Measurements from ENCODE around the gene ITM2C.

Gene ITM2C

GRCh38 chr2:230829293-230829692 is 35.4 kb upstream of the ITM2C start:
- peaks cover 2% of the 10 kb centered on the region for H3K27me3 ChIP-seq (ENCODE audit: control insufficient read depth, insufficient read depth, low read length)
- no peak overlapping the region for H3K4me3 ChIP-seq (ENCODE audit: low read depth, low read length)
- H3K9me3 ChIP-seq (ENCODE audit: control insufficient read depth, insufficient read depth, low read length), result no peaks in the 10 kb centered on the region
- no peak overlapping the region for H3K9ac ChIP-seq (ENCODE audit: low read depth, low read length)
- H3K4me1 ChIP-seq (ENCODE audit: control insufficient read depth, insufficient read depth, low read length), result no peaks in the 10 kb centered on the region
- H3K36me3 ChIP-seq (ENCODE audit: control insufficient read depth, insufficient read depth, low read length), result no peaks in the 10 kb centered on the region

GRCh38 chr2:230829959-230830358 is 34.8 kb upstream of the ITM2C start:
- no peaks in the 10 kb centered on the region for H3K4me1 ChIP-seq (ENCODE audit: control insufficient read depth, insufficient read depth, low read length)
- H3K9me3 ChIP-seq (ENCODE audit: control insufficient read depth, insufficient read depth, low read length), result no peaks in the 10 kb centered on the region
- H3K9ac ChIP-seq (ENCODE audit: low read depth, low read length), result no peak overlapping the region
- no peak overlapping the region for H3K4me3 ChIP-seq (ENCODE audit: low read depth, low read length)
- no peaks in the 10 kb centered on the region for H3K36me3 ChIP-seq (ENCODE audit: control insufficient read depth, insufficient read depth, low read length)
- peaks cover 2% of the 10 kb centered on the region for H3K27me3 ChIP-seq (ENCODE audit: control insufficient read depth, insufficient read depth, low read length)

- no peak overlapping the region for H3K4me3 ChIP-seq (ENCODE audit: low read depth, low read length)
- no peaks in the 10 kb centered on the region for H3K4me1 ChIP-seq (ENCODE audit: control insufficient read depth, insufficient read depth, low read length)
- H3K36me3 ChIP-seq (ENCODE audit: control insufficient read depth, insufficient read depth, low read length), result no peaks in the 10 kb centered on the region
- no peak overlapping the region for H3K9ac ChIP-seq (ENCODE audit: low read depth, low read length)
- H3K9me3 ChIP-seq (ENCODE audit: control insufficient read depth, insufficient read depth, low read length), result no peaks in the 10 kb centered on the region
- H3K27me3 ChIP-seq (ENCODE audit: control insufficient read depth, insufficient read depth, low read length), result peaks cover 2% of the 10 kb centered on the region
These were observed 34.3 kb upstream of the ITM2C start for GRCh38 chr2:230830428-230830827.

GRCh38 chr2:230840301-230840700 is 24.4 kb upstream of the ITM2C start:
- H3K9me3 ChIP-seq (ENCODE audit: control insufficient read depth, insufficient read depth, low read length), result no peaks in the 10 kb centered on the region
- no peak overlapping the region for H3K4me3 ChIP-seq (ENCODE audit: low read depth, low read length)
- peaks cover 2% of the 10 kb centered on the region for H3K27me3 ChIP-seq (ENCODE audit: control insufficient read depth, insufficient read depth, low read length)
- no peaks in the 10 kb centered on the region for H3K4me1 ChIP-seq (ENCODE audit: control insufficient read depth, insufficient read depth, low read length)
- H3K36me3 ChIP-seq (ENCODE audit: control insufficient read depth, insufficient read depth, low read length), result no peaks in the 10 kb centered on the region
- H3K9ac ChIP-seq (ENCODE audit: low read depth, low read length), result no peak overlapping the region

- H3K4me3 ChIP-seq (ENCODE audit: low read depth, low read length), result no peak overlapping the region
- H3K27me3 ChIP-seq (ENCODE audit: control insufficient read depth, insufficient read depth, low read length), result peaks cover 3% of the 10 kb centered on the region
These were observed 22.3 kb upstream of the ITM2C start for GRCh38 chr2:230842473-230842872.

GRCh38 chr2:230843132-230843531 is 21.6 kb upstream of the ITM2C start:
- Histone ChIP-seq H3K9me3 (ENCODE audit: control insufficient read depth, insufficient read depth, low read length) (no peaks in the 10 kb centered on the region), H3K9ac (ENCODE audit: low read depth, low read length) (no peak overlapping the region), H3K27me3 (ENCODE audit: control insufficient read depth, insufficient read depth, low read length) (peaks cover 3% of the 10 kb centered on the region), H3K4me3 (ENCODE audit: low read depth, low read length) (no peak overlapping the region), H3K36me3 (ENCODE audit: control insufficient read depth, insufficient read depth, low read length) (no peaks in the 10 kb centered on the region), H3K4me1 (ENCODE audit: control insufficient read depth, insufficient read depth, low read length) (no peaks in the 10 kb centered on the region)

More at GRCh38 chr2:230842473-230842872, 22.3 kb upstream of the ITM2C start:
- Histone ChIP-seq H3K4me1 (ENCODE audit: control insufficient read depth, insufficient read depth, low read length) (no peaks in the 10 kb centered on the region), H3K9ac (ENCODE audit: low read depth, low read length) (no peak overlapping the region), H3K36me3 (ENCODE audit: control insufficient read depth, insufficient read depth, low read length) (no peaks in the 10 kb centered on the region), H3K9me3 (ENCODE audit: control insufficient read depth, insufficient read depth, low read length) (no peaks in the 10 kb centered on the region)

GRCh38 chr2:230846360-230846759 is 18.4 kb upstream of the ITM2C start:
- H3K4me1 ChIP-seq (ENCODE audit: control insufficient read depth, insufficient read depth, low read length), result no peaks in the 10 kb centered on the region
- H3K9me3 ChIP-seq (ENCODE audit: control insufficient read depth, insufficient read depth, low read length), result no peaks in the 10 kb centered on the region
- no peak overlapping the region for H3K4me3 ChIP-seq (ENCODE audit: low read depth, low read length)
- H3K36me3 ChIP-seq (ENCODE audit: control insufficient read depth, insufficient read depth, low read length), result no peaks in the 10 kb centered on the region
- no peak overlapping the region for H3K9ac ChIP-seq (ENCODE audit: low read depth, low read length)
- H3K27me3 ChIP-seq (ENCODE audit: control insufficient read depth, insufficient read depth, low read length), result peaks cover 13% of the 10 kb centered on the region

- no peak overlapping the region for H3K9ac ChIP-seq (ENCODE audit: low read depth, low read length)
- no peak overlapping the region for H3K4me3 ChIP-seq (ENCODE audit: low read depth, low read length)
- H3K4me1 ChIP-seq (ENCODE audit: control insufficient read depth, insufficient read depth, low read length), result no peaks in the 10 kb centered on the region
- no peaks in the 10 kb centered on the region for H3K9me3 ChIP-seq (ENCODE audit: control insufficient read depth, insufficient read depth, low read length)
- no peaks in the 10 kb centered on the region for H3K36me3 ChIP-seq (ENCODE audit: control insufficient read depth, insufficient read depth, low read length)
- peaks cover 13% of the 10 kb centered on the region for H3K27me3 ChIP-seq (ENCODE audit: control insufficient read depth, insufficient read depth, low read length)
These were observed 16.8 kb upstream of the ITM2C start for GRCh38 chr2:230847883-230848388.

GRCh38 chr2:230849633-230850357 is 14.9 kb upstream of the ITM2C start:
- Histone ChIP-seq H3K4me3 (ENCODE audit: low read depth, low read length) (no peak overlapping the region), H3K27me3 (ENCODE audit: control insufficient read depth, insufficient read depth, low read length) (peaks cover 13% of the 10 kb centered on the region), H3K36me3 (ENCODE audit: control insufficient read depth, insufficient read depth, low read length) (no peaks in the 10 kb centered on the region), H3K4me1 (ENCODE audit: control insufficient read depth, insufficient read depth, low read length) (no peaks in the 10 kb centered on the region), H3K9ac (ENCODE audit: low read depth, low read length) (no peak overlapping the region), H3K9me3 (ENCODE audit: control insufficient read depth, insufficient read depth, low read length) (no peaks in the 10 kb centered on the region)

GRCh38 chr2:230850358-230850658 is 14.4 kb upstream of the ITM2C start:
- Histone ChIP-seq H3K4me1 (ENCODE audit: control insufficient read depth, insufficient read depth, low read length) (no peaks in the 10 kb centered on the region), H3K9ac (ENCODE audit: low read depth, low read length) (no peak overlapping the region), H3K27me3 (ENCODE audit: control insufficient read depth, insufficient read depth, low read length) (peaks cover 11% of the 10 kb centered on the region), H3K9me3 (ENCODE audit: control insufficient read depth, insufficient read depth, low read length) (no peaks in the 10 kb centered on the region), H3K4me3 (ENCODE audit: low read depth, low read length) (no peak overlapping the region), H3K36me3 (ENCODE audit: control insufficient read depth, insufficient read depth, low read length) (no peaks in the 10 kb centered on the region)

GRCh38 chr2:230852113-230852512 is 12.6 kb upstream of the ITM2C start:
- no peaks in the 10 kb centered on the region for H3K4me1 ChIP-seq (ENCODE audit: control insufficient read depth, insufficient read depth, low read length)

GRCh38 chr2:230861552-230862255 is 3.0 kb upstream of the ITM2C start:
- Histone ChIP-seq H3K27me3 (ENCODE audit: control insufficient read depth, insufficient read depth, low read length) (peaks cover 15% of the 10 kb centered on the region), H3K4me1 (ENCODE audit: control insufficient read depth, insufficient read depth, low read length) (peaks cover 13% of the 10 kb centered on the region), H3K9me3 (ENCODE audit: control insufficient read depth, insufficient read depth, low read length) (no peaks in the 10 kb centered on the region), H3K36me3 (ENCODE audit: control insufficient read depth, insufficient read depth, low read length) (no peaks in the 10 kb centered on the region), H3K4me3 (ENCODE audit: low read depth, low read length) (no peak overlapping the region), H3K9ac (ENCODE audit: low read depth, low read length) (no peak overlapping the region)

More at GRCh38 chr2:230852113-230852512, 12.6 kb upstream of the ITM2C start:
- Histone ChIP-seq H3K4me3 (ENCODE audit: low read depth, low read length) (no peak overlapping the region), H3K9ac (ENCODE audit: low read depth, low read length) (no peak overlapping the region), H3K27me3 (ENCODE audit: control insufficient read depth, insufficient read depth, low read length) (peaks cover 10% of the 10 kb centered on the region), H3K36me3 (ENCODE audit: control insufficient read depth, insufficient read depth, low read length) (no peaks in the 10 kb centered on the region), H3K9me3 (ENCODE audit: control insufficient read depth, insufficient read depth, low read length) (no peaks in the 10 kb centered on the region)

Measured in iPS-15b (cell line).